Measurements from ENCODE around the gene PAN3.

GRCh38 chr13:28172947-28173346 lies 34.6 kb downstream of the PAN3 start:
- TF ChIP-seq, protein P1, sequence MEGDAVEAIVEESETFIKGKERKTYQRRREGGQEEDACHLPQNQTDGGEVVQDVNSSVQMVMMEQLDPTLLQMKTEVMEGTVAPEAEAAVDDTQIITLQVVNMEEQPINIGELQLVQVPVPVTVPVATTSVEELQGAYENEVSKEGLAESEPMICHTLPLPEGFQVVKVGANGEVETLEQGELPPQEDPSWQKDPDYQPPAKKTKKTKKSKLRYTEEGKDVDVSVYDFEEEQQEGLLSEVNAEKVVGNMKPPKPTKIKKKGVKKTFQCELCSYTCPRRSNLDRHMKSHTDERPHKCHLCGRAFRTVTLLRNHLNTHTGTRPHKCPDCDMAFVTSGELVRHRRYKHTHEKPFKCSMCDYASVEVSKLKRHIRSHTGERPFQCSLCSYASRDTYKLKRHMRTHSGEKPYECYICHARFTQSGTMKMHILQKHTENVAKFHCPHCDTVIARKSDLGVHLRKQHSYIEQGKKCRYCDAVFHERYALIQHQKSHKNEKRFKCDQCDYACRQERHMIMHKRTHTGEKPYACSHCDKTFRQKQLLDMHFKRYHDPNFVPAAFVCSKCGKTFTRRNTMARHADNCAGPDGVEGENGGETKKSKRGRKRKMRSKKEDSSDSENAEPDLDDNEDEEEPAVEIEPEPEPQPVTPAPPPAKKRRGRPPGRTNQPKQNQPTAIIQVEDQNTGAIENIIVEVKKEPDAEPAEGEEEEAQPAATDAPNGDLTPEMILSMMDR (IDR thresholded peaks at IDR 0.05), result no peak
- no peak for TF ChIP-seq POLR2A (IDR thresholded peaks at IDR 0.05)
